IPS DF 4.7 (cell line): ENCODE data around the gene GAS2L1.
"Not testable (repeated sequence)": the region's sequence is repeated elsewhere in the genome, so short reads cannot be mapped to it uniquely, and the experiment has no call there.

Source experiments
- DNase-seq: peaks from one replicate; pipeline ENCODE4 v3.0.0-alpha.2; 2013; ENCODE audit warnings: low spot score; ENCODE audit errors: extremely low read depth

The GAS2L1 gene

DNA sequence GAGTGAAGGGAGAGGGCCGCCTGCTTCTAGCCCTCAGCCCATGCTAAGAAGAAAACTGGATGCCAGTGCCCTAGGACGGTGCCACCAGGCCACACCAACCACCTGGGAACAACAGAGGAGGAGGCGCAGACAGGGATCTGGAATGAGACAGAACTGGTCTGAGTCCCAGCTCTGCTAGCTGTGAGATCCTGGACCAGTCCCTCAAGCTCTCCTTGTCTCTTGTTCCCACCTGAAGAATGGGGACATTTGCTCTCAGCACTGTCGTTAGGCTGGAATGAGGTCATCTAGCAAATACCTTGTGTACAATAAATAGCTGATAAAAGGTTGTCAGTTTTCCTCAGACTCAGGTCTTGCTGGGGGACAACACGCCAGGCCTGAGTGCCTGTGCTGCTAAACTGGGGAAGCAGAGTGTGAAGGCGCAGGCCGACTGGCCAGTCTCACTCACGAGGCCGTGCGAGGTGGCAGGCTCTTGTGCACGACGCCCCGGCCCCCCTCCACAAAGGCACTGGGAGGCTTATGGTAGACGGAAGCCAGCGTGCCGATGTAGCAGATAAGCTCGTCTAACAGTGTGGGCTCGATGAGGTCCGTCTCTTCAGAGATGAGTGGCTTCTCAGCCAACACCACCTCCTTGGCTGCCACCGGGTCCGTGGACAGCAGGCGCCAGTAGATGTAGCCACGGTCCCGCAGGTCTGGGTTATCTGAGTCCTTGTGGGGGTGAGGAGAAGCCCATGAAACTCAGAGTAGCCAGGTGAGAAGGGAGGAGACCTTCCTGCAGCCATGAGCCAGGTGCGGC is 34.8 kb downstream of the GAS2L1 start:
- DNase-seq: no peak

DNA sequence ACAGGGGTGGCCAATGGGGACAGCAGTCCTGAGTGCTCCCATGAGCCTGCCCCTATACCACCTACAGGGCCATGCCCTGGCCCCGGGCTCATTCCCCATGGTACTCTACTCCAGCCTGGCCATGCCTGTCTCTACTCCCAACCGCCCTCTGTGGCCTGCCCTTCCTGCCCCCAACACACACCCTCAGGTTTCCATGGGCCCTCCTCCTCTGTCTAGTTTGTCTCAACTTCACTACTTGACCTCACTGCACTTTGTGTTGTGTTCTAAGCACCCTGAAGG is 35.3 kb downstream of the GAS2L1 start:
- no peak for DNase-seq

DNA sequence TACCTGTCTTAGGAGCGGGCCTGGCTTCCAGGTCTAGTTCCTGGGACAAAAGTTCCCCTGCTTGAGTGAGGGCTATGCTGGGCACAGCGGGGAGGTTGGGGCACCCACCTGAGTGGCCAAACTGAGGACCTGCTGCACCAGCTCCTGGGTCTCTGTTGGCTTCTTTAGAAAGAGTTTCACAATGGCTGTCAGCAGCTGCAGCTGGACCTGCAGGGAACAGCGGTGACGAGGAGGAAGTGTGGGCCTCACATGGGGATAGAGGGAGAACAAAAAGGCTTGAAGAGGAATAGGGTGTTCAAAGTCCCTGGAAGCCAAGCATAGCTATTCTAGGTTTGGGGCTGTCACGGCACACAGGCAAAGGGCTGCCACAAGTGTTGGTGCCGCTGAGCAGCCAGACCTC is 35.7 kb downstream of the GAS2L1 start:
- no peak for DNase-seq

DNA sequence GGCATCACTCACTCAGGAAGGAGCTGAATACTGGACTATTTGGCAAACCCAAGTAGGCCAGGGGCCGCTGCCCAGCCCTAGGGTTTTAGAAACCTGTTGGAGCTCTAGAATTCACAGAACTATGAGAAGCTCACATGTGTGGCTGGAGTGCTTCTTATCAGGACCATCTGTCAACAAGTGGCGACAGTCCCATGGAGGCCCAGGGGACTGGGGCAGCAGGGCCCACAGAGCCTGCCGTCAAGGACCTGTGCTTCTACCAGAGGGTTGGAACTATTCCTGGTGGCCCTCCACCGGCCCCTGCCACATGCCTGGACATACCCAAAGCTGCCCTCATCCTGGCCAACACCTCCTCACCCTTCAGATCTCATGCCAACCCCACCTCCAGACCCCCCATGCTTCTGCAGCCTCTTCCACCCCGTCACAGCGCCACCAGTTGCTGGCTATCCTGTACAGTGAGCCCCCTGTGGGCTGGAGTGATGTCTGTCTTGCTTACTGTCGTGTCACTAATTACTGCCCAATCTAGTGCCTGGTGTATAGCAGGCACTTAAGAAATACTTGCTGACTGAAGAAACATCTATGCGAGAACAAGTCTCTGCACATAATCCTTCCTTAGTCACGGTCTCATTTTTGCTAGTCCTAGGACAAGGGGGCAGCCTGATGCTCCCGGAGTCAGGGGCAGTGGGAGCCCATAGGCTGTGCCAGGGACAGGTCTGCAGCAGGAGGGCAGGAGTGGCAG is 36.3 kb downstream of the GAS2L1 start:
- DNase-seq: no peak

DNA sequence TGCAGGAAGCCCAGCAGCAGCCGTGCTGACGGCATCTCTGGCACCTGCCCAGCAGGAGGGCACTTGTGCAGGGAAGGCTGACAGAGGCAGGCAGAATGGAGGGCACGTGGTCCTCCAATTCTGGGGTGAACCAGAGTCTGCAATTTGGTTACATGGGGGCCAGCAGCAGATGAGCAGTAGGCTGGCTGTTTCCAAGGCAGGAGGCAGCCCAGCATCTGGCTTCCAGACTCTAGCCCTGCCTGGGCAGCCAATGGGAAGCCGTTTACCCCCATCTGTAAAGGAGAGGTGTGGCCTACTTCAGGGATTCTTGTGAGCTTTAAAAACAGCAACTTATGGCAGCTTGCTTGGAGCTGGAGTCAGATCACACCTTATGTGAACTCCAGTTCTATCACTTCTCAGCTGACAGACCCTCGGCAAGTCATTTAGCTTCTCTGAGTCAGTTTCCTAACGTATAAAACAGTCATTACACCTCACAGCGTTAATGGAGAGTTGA is 36.9 kb downstream of the GAS2L1 start:
- no peak for DNase-seq

DNA sequence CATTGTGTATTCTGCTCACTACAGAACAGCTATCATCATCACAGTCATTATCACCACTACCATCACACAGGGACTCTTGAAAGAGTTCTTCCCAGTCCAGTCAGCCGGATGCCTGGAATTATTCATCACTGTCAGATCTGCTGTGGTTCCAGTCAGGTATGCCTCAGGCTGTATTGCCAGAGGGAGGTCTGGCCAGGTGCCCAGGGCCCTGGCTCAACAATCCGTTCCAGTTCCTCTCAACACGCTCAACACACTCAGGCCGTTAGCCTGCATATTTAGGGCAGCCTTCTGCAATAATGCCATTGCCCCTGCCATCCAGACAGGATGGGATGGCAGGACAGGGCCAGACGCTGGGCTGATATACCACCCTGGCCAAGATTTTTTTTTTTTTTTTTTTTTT is 37.7 kb downstream of the GAS2L1 start:
- DNase-seq: no peak

DNA sequence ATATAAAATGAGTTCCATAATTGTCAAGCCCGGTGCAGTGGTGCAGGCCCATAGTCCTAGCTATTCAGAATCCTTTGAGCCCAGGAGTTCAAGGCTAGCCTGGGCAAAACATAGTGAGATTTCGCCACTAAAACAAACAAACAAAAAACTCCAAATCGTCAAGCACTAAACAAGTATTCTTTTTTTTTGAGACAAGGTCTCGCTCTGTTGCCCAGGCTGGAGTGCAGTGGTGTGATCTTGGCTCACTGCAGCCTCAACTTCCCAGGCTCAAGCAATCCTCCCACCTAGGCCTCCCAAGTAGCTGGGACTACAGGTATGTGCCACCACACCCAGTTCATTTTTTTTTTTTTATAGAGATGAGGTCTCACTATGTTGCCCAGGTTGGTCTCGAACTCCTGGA is 38.4 kb downstream of the GAS2L1 start:
- DNase-seq: not testable (repeated sequence)

DNA sequence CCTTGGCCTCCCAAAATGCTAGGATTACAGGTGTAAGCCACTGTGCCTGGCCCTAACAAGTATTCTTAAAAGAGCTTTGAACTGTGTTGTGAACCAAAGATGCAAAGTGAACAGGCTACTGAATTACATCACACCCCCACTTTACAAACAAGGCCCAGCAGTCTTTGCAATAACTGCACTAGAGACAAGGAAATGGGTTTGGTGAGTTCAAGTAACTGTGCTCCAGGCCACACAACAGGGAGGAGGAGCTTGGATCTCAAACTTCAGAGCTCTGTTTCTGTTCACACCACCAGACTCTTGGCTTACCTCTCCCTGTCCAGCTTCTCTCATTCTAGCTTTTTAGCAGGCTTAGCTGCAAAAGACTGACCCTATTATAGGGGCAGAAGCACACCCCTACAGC is 39.5 kb downstream of the GAS2L1 start:
- DNase-seq: no peak

DNA sequence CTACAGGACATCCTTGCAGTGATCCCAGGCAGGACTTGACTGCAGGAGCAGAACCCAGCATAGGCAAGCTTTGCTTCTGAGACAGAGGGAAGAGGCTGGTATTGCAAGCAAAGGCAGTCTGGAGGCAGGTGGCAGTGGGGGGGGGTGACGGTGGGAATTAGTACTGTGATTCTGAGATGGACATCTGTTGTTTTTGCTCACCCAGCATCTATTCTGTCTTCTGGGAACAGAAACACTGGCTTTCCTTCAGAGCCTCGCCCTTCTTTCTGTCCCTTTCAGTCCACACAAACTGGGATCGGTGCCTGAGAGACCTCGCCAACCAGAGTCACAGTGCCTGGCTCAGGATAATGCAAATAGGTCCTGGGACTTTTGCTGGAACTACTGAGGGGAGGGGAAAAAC is 40.2 kb downstream of the GAS2L1 start:
- DNase-seq: no peak

DNA sequence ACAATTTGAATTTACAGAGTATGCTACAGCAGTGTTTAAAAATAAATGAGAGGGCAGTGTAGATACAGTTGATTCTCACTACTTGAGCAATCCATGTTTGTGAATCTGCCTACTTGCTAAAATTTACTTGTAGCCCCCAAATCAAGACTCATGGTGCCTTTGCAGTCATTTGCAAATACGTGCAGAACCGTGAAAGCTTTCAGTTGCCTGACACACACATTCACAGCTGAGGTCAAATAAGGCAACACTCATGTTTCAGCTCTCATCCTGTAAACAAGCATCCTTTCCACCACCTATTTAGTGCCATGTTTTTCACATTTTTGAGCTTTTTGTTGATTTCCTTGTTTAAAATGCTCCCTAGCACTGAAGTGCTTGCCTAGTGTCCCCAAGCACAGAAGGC is 41.6 kb downstream of the GAS2L1 start:
- no peak for DNase-seq

DNA sequence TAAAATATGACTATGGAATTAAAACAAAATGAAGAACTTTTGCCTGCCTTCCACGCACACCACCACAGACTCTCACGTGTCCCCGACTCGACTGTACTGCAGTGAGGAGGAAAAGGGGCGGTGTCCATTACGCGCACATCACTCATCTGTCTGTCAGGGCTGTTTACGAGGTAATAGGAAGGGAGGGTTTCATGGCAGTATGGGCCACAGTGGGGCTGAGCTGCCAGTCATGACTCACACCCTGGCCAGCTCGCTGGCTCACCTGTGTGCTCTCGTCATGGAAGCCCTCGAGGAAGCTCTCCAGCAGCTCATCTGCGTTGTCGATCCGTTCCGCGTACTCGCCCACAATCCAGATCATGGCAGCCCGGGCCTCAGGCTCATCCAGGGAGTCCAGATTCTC is 42.5 kb downstream of the GAS2L1 start:
- DNase-seq: no peak

DNA sequence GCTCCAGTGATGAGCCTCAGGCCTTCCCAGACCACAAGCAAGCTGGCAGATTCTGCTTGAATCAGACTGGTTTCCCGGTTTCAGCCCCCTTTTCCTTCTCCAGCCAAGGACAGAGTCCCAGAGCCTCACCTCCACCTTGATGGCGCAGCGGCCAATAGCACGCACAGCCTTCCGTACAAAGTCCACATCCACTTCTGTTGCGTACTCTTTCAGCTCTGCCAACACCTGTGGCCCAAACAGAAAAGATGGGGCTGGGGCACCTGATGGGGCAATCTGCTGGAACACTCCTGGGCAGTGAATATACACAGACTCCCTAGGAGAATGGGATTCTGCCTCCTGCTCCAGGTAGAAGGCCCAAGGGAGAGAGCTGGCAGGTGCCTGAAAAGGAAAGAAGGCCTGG is 44.6 kb downstream of the GAS2L1 start:
- DNase-seq: no peak

DNA sequence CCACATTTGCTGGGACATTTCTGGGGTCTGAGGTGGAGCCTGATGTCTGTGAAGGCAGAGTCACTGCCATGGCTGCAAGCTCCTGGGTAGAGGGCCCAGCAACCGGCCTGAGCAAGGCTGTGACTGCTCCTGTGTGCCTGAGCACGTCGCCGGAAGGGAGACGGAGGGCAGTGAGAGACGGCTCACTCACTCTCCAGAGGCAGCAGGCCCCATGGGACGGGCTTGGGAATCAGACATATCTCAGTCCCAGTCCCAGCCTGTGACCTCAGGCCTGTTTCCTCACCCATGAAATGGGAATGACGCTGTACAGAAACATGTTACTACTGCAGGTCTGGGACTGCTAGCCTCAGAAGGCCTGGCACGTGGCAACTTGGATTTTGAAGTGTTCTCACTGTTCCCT is 45.4 kb downstream of the GAS2L1 start:
- no peak for DNase-seq

DNA sequence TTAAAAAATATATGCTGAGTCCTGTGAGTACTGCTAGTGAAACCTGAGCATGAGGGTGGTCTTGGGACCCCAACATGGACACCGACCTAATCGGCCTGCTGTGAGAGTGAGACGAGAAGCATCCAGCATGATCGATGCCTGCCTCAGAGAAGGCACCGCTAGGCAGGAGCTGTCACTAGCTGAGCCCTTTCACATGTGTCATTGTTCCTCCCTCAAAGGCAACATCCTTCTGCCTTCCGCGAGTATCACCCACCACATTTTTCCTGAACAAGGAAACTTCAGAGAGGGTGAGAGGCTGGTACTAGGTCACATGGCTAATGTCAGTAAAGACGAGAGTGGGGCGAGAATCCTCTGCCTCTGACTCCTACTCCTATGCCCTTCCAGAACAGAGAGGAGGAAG is 46.3 kb downstream of the GAS2L1 start:
- no peak for DNase-seq

DNA sequence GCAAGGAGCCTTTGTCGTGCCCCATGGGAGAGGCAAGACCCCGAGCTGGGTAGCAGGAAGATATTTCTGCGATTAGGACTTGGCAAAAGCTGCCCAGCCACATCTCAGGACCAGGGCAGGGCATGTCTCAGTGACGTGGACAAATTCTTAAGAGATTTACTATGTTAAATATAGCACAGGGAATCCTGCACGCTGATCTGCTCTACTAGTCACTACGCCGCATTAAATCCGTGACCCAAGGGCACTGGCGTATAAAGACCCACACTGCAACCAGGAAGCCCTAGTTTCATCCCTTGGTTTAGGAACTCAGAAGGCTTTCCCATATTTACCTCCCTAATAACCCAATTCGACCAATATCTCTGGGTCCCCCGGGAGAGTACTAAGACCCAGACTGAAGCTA is 46.8 kb downstream of the GAS2L1 start:
- DNase-seq: no peak

DNA sequence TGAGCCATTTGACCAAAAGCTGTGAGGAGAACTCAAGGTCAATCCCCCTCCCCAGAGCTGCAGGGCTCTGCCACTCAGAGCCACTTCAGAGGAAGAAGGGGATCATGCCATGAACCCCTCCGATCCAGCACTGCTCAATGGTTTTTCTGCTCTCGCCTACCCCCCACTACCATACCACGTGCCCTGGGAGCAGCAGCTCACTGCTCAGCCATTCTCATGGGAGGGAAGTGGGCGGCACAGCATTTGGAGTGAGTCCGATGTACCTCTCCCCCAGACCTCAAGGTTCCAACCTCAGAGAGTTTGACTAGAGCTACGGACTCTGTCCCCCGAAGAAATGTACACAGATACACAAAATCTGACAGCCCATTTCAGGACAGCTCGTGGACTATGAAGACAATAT is 47.4 kb downstream of the GAS2L1 start:
- no peak for DNase-seq

DNA sequence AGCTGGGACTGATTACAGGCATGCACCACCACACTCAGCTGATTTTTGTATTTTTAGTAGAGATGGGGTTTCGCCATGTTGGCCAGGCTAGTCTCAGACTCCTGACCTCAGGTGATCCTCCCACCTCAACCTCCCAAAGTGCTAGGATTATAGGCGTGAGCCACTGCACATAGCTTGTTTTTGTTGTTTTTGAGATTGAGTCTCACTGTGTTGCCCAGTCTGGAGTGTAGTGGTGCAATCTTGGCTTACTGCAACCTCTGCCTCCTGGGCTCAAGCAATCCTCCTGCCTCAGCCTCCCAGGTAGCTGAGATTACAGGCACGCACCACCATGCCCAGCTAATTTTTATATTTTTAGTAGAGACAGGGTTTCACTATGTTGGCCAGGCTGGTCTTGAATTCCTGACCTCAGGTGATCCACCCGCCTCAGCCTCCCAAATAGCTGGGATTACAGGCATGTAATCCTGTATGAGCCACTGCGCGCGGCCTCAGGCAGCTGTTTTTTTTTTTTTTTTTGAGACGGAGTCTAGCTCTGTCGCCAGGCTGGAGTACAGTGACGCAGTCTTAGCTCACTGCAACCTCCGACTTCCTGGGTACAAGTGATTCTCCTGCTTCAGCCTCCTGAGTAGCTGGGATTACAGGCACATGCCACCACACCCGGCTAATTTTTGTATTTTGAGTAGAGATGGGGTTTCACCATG is 50.9 kb downstream of the GAS2L1 start:
- DNase-seq: not testable (repeated sequence)

DNA sequence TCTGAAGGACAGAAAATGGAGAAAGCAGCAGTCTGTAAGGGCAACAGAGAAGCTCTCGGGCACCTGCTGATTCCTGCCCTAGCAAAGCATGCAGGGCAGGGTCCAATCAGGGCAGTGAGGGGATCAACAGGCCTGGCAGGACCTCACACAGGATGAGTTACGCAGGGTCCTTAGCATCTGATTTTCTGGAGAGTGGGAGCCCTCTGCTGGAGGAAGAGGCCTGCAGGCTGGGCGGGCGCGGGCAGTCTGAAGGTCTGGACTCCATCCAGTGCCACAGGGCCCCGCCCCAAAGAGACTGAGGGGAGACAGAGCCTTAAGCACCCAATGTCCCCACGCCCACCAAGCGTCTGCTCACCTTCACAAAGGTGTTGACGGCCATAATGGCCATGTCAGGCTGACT is 53.0 kb downstream of the GAS2L1 start:
- DNase-seq: peak; percentile 11
